HTR-8/SVneo (cell line): Measurements from ENCODE around the gene CD40LG.

Source experiments
- DNase-seq: peaks from one replicate; pipeline ENCODE4 v3.0.0; 2011; ENCODE audit warnings: low spot score, mixed read lengths; ENCODE audit not compliant: insufficient read length
- FAIRE-seq: peaks from 2 replicates; lab custom pipeline; 2011; peaks lifted over from hg19 to GRCh38; lab: Jason Lieb, UNC

Gene CD40LG

DNA sequence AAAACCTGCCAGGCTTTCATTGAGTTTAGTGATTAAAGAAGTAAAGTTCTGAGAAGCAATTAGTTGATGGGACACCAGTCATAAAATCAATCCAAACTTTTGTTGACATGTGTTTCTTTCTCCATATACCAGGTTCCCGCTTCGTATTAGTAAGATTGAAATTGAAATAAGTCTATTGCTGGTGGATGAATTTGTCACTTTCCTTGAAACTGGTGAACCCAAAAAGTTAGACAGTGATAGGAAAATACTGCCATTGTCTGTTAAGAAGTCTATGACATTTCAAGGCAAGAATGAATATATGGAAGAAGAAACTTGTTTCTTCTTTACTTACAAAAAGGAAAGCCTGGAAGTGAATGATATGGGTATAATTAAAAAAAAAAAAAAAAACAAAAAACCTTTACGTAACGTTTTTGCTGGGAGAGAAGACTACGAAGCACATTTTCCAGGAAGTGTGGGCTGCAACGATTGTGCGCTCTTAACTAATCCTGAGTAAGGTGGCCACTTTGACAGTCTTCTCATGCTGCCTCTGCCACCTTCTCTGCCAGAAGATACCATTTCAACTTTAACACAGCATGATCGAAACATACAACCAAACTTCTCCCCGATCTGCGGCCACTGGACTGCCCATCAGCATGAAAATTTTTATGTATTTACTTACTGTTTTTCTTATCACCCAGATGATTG is at the start of gene CD40LG:
Gene CD40LG (plus strand): TSS at position 482 of the 684 bp plus-strand sequence. CDS start 91 bp downstream, at position 573.
- DNase-seq (no peak), FAIRE-seq (no peak)

DNA sequence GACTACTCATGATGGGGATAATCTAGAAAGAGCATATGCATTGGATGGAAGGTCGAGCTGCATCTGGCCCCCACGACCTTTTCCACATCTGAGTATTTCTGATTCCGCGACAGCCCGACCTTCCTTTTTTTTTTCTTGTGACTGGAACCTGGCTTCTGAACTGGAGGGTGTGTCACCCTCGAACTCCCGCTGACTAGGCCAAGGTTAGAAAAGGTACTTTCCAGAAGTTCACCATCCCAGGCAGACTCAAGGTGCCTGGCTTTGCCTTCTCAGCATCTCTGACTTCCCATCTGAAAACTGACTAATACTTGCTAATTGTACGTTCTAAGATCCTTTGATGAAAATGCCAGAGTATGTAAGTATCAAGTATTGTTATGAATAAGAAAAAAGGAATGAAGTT is 49.3 kb upstream of the CD40LG start:
- no peak for DNase-seq
- no peak for FAIRE-seq

DNA sequence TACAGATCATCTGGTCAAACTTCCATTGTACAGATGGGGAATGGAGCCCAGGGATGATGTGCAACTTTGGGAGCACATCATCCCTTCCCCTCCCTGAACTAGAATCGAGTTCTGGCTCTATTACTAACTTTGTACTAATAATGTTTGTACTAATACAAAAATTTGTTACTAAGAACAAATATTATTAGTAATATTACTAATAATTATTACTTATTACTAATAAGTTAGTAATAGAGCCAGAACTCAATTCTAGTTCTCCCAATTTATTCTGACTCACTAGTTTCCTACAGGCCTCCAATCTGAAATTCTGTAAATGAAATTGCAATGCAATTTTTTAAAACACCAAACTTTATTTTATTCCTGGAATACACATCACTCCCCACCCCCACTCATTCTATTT is 47.9 kb upstream of the CD40LG start:
- DNase-seq (no peak), FAIRE-seq (no peak)

DNA sequence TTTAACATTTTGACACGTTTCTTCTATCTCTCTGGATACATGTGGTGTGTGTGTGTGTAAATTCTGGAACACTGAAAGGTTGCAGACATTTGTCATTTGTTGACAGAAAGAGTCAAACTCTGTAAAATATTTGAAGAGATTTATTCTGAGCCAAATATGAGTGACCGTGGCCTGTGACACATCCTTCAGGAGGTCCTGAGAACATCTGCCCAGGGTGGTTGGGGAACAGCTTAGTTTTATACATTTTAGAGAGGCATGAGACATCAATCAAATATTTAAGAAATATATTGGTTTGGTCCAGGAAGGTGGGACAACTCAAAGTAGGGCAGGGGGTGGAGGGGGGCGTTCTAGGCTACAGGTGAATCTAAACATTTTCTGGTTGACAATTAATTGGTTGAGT is 40.7 kb upstream of the CD40LG start:
- FAIRE-seq (no peak), DNase-seq (no peak)

DNA sequence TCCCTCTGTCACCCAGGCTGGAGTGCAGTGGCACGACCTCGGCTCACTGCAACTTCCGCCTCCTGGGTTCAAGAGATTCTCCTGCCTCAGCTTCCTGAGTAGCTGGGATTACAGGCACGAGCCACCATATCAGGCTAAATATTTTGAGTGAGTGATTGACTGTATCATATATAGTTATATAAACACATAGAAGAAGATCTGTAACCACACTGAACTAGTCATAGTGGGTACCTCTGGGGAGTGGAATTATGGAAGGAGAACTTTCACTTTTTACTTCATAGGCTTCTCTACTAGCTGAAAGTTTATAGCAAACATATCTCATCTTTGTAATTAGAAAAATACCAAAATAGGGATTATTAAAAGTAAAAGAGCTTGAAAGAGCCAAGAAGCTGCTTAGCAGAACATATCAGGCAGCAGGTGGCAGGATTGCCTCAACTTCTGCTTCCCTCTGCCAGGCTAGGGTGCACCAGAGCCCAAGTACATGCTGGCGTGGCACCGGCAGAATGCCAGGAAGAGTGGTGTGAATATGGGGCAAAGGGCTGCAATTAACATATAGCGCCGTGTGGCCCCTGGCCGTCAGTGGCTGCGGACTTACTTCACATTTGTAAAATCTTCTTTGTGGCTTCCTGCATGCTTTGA is 39.5 kb upstream of the CD40LG start:
- no peak for FAIRE-seq

DNA sequence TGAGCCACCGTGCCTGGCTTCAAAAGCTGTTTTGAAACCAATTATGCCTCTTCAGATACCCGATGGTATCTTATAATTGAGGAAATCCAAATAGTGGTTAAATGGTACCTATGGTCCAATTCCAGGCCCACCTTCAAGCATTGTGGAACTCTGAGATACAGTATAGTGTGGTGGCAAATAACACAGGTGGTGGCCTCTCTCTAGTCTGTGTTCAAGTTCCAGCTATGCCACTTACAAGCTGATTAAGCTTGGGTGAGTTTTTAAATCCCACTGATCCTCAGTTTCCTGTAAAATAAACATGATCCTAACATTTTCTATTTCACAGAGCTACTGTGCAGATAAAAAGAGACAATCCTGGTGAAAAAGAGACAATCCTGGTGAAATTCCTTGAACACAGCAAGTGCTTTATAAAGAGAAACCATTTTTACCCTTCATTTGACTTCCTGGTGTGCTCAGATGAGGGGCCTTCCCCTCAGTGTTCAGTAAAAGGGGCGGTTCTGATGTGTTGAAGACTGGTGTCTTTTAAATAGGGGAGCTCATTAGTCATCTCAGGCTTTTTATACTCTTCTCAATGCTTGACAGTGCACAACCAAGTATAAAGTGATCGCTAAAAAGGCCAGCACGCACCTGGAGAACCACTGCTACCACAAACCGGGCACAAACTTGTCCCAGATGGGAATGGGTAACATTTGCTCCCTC is 30.8 kb upstream of the CD40LG start:
- FAIRE-seq (no peak), DNase-seq (no peak)

More for the DNA sequence above, 39.5 kb upstream of the CD40LG start:
- no peak for DNase-seq

DNA sequence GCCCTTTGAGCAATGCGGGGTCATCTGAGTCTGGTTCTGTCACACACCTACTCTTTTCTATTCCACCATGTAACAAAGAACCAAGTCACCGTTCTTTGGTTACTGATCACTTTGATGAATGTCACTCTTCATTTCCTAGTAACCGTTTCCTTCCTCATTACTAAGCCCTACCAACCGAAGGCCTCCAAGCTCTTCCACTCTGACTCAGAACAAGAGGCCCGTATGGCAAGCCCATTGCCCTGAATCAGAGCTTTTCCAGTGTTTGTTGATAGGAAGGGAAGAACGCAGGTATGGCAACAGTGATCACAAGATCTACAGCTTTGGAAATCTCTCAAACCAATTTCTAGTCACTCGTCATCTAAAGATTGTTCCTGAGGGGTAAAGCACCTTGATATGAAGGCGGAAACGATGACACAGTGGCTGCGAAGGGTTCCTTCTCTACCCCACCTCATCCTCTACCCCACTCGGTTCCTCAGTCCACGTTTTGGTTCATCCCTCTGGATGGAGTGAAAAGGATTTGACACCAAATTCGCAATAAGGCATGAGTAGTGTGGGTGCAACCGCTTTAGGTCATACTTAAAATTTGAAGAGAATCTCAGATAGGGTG is 28.0 kb upstream of the CD40LG start:
- FAIRE-seq (no peak), DNase-seq (no peak)

DNA sequence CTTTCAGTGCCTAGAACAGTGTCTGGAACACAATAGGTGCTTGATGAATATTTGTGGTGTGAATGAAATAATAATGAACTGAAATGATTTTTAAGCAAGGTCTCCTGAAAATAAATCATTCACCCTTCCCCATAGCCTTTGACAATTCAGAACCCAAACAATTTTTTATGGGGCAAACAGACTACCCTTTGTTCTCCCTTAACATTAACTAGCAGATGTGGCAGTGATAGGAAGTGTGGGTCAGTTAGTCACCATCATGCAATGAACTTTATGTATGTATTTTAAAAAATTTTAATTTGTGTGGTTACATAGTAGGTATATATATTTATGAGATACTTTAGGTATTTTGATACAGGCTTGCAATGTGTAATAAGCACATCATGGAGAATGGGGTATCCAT is 27.2 kb upstream of the CD40LG start:
- FAIRE-seq (no peak), DNase-seq (no peak)

DNA sequence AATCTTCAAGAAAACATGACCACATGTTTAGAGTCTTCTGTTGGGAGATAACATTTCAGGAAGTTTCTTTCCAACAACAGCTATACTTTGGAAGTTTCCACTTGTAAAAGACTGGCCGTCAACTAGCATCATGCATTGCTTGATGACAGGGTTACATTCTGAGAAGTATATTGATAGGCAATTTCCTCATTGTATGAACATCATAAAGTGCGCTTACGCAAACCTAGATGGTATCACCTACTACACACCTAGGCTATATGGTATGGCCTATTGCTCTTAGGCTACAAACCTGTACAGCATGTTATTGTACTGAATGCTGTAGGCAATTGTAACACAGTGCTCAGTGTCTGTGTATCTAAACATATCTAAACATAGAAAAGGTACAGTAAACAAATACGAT is 25.4 kb upstream of the CD40LG start:
- FAIRE-seq (no peak), DNase-seq (no peak)

DNA sequence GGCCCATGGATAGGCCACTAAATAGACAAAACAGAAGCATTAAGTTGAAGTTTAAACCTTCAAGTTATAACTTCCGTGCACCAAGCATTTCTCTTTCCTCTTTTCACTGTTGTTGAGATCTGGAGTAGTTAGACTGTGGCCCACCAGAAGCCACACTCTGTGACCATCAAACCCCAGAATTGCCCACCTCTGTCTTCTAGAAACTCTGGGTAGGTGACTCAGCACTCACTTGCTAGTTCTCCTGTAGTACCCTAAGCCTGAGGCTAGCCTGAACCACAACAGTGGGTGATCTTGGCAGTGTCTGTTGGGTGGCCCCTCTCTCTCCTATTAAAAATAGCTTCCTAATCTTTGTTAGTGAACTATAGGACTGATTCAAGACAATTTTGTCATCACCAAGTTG is 24.6 kb upstream of the CD40LG start:
- DNase-seq (no peak), FAIRE-seq (no peak)

DNA sequence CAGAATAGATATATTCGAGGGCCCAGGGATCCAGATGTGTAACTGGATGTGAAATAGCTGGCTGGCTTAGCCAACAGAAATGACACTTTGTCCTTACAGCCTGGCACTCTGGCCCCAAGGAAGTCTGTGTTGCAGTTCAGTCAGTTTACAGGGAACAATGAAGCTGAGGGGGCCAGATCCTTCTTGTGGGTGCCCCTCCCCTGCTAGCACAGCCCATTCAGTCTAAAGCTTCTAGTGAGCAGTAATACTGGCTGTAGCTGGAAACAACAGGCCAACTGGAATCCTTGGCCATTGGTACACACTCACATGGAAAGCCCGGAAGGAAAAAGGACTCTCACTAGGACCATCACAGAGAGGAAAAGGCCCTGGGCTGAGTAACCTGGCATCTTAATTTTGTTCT is 22.7 kb upstream of the CD40LG start:
- FAIRE-seq (no peak), DNase-seq (no peak)

DNA sequence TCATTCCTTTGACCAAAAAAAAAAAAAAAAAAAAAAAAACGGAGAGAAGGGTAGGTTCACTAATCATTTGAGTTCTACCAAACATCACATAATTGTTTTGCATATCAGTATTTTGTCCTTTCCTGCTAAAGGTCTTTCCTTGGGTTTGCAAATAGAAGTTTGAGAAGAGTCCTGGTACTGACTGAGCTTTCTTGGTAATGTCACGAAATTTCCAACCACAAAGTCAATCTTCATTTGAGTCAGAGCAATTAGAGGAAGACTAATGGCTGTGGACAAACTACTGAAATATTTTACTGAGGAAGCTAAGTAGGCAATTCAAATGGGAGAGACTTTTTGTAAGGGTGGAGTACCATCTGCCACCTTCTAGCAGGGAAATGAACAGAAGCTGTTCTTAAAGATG is 21.7 kb upstream of the CD40LG start:
- FAIRE-seq, result no peak
- DNase-seq, result no peak

DNA sequence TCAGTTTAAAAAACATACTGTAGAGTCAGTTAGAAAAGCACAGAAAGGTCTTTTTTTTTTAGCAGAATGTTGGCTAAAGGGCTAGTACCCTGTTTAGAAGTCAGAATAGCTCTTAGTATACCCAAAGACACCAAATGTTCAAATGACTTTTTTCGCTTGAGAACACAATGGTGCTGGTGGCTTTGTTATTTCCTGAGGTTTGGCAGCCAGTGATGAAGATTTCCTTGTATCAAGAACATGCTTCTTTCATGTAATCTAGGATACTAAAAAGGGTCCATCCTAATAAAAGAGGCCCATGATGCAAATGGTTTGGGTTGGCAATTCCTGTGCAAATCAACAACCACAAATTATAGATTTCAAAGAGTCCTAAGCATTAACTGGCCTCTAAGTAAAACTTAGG is 21.1 kb upstream of the CD40LG start:
- DNase-seq (no peak), FAIRE-seq (no peak)

DNA sequence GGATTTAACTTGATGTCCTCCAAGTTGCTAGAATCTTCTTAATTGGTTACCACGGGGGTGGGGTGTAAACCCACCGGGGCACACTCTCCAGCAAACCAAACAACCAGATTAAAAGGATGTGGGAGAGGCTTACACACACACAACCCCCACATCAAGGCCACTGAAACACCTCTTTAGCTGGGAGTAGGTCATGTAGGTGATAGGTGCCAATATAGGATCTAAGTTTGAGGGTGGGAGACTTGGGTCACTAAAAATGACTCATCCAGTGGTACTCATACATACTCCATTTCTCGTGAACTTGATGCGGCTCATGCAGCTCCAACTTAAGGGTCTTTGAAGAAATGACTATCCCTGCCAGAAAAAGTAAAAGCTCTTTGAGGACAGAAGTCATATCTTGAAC is 20.5 kb upstream of the CD40LG start:
- no peak for FAIRE-seq
- no peak for DNase-seq

DNA sequence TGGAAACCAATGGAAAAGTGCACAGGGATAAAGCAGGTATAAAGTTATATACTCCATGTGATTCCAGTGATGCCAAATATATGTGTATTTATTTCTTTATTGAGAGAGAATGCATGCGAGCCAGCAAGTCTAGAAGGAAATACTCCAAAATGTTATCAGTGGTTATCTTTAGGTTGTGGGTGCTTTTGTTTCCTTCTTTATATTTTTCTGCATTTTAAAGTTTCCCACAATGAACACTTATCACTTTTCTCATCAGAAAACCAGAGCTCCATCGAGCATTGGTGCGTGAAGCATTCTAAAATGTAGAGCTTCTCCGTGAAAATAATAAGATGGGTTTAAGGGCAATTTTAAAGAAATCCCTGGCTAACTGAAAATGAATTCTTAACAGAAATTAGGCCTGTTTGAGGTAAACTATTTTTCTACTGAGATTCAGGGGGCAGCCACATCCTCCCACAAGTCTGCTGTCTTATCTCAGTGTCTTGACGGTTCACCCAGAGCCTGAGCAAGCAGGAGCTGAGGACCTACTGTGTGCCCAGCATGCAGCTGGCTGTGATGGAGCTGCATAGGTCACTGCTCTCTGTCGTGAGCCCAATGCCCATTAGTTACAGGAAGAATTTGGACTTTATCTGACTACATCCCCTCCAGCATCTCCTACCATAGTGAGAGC is 18.7 kb upstream of the CD40LG start:
- DNase-seq (no peak), FAIRE-seq (no peak)

DNA sequence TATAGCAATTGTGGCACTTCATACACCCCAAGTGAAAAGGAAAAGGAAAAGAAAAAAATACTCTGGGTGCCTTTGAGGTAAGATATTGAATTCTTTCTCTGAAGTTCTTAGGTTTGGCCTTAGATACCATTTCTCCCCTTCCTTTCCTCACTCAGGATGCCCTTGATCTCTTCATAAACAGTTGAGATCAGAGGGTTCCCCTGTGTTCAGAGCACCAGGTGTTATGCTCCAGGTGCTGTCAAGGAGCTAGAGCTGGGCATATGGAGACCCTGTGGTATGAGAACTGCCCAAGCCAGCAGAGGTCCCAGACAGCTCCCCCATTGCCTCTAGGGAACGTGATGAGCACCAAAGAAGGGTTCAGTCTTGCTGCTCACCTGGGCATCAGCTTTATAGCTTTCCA is 17.1 kb upstream of the CD40LG start:
- FAIRE-seq, result no peak
- no peak for DNase-seq

DNA sequence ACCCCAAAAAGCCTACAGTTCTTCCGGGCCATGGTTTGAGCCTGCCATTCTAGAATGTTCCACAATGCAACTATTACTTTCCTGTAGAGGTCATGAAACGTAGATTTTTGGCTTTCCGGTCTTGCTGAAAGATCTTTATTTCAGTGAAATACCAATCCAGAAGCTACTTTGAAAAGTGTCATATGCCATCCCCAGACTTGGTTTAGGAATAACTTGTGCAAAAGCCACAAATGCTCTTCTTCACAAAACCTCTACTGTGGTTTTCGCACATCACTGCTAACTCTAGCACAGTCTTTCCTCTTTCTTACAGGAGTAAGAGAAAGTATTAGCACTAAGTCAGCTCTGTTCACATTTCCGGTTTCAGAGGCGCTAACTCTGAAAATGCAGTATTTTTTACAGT is 12.7 kb upstream of the CD40LG start:
- FAIRE-seq, result no peak

DNA sequence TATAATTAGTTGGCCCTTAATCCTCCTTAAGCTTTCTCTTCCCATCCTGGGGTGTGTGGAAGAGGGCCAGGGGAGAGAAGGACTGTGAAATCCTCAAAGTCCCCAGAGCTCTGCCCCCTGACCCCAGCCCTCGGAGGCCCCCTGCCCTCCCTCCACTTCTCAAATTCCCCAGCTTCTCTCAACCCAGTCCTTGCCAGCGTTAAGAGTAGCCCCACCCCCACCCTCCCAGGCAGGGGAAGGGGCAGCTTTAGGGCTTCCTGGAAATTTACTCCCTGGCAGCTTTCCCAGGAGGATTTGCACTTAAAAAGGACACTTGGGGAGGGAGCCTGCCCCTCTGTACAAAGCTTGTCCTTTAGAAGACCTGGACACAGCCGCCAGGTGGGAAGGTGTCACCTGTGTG is 11.8 kb upstream of the CD40LG start:
- FAIRE-seq (no peak), DNase-seq (no peak)

More for the DNA sequence above, 12.7 kb upstream of the CD40LG start:
- no peak for DNase-seq

DNA sequence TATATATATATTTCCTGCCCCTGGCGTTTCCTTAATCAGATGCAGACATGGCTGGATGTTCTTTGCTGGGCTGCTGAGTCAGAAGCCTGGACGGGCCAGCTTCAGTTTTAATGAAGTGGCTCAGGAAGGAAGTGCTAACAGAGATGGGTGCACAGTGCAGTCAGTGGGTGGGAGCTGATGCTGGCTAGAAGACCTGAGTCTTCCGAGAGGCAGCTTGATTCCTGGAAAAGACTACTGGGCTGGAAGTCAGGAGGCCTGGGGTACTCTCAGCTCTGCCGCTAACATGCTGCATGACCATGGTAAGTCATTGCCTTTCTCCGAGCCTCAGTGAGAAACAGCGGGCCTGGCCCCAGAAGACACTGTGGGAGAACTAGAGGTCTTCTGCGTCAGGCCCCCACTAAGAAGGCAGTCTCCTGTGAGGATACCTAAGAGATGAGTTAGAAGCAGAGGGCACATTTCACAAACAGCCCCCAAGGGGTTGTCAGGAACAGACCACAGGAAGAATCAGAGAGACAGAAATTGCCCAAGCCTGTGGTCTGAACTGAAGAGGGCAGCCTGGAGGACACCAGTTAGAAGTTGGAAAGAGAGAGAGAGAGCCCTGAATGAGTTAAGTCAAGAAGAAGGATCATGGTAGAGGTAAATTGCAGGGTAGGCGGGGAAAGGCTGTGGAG is 8.3 kb upstream of the CD40LG start:
- no peak for DNase-seq
- no peak for FAIRE-seq

DNA sequence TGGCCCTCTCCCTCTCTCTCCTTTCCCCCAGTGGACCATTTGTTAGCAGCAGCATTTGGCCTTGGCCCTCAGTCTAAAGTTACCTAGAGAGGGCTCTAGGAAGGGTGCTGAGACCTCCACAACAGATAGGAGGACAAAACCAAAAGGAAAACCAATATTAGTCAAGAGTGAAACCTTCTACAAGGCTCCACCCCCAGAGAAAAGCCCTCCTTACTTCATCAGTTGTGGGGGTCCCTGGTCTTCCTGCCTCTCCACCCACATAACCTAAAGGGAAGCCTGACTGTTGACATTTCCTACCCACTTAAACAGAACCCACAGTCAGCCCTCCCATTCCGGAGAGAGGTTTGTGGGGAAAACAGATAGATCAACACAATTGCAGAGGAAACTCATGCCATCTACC is 4.7 kb upstream of the CD40LG start:
- DNase-seq, result no peak
- FAIRE-seq, result no peak
